GM21723 (cell line): Measurements from ENCODE around the gene NANOS1.

Source experiments
- ATAC-seq: cut with Tn5 transposase; IDR thresholded peaks from one replicate; pipeline ENCODE4 v1.9.1; 2021; ENCODE audit warnings: mild to moderate bottlenecking, moderate library complexity; ENCODE audit not compliant: unreplicated experiment

NANOS1 gene

GRCh38 chr10:119055472-119055871 lies 26.0 kb downstream of the NANOS1 start:
- no peak for ATAC-seq

GRCh38 chr10:119058010-119058409 lies 28.5 kb downstream of the NANOS1 start:
- ATAC-seq = no peak

- no peak for ATAC-seq
Measured at GRCh38 chr10:119059557-119059956, 30.0 kb downstream of the NANOS1 start.

GRCh38 chr10:119060107-119060506 lies 30.6 kb downstream of the NANOS1 start:
- no peak for ATAC-seq

GRCh38 chr10:119061352-119061751 lies 31.8 kb downstream of the NANOS1 start:
- no peak for ATAC-seq

GRCh38 chr10:119061926-119062325 lies 32.4 kb downstream of the NANOS1 start:
- no peak for ATAC-seq

GRCh38 chr10:119070395-119071165 lies 41.1 kb downstream of the NANOS1 start:
- no peak for ATAC-seq

GRCh38 chr10:119073584-119073983 lies 44.1 kb downstream of the NANOS1 start:
- ATAC-seq = no peak

- no peak for ATAC-seq
Measured at GRCh38 chr10:119078422-119079179, 49.1 kb downstream of the NANOS1 start.

GRCh38 chr10:119079599-119080520 lies 50.3 kb downstream of the NANOS1 start:
- peak; percentile 69 for ATAC-seq

- ATAC-seq = peak; percentile 79
Measured at GRCh38 chr10:119080521-119081259, 51.2 kb downstream of the NANOS1 start, which contains the start of gene EIF3A. TSS of gene EIF3A (minus strand) at chr10:119080817. CDS start at chr10:119080676, 141 bp downstream.
